ENCODE data around the gene SLC27A4. TPM values are rescaled to one million over a fixed set of nuclear protein-coding genes. Genes with fewer than 3 reads are reported as not detected.

Gene SLC27A4
- total and polyA plus RNA-seq, 2 of the 13 experiments (the other 11 are each of a cell fraction or from before 2014, with no cell fraction given) = 10.6 to 18.8 TPM

DNA sequence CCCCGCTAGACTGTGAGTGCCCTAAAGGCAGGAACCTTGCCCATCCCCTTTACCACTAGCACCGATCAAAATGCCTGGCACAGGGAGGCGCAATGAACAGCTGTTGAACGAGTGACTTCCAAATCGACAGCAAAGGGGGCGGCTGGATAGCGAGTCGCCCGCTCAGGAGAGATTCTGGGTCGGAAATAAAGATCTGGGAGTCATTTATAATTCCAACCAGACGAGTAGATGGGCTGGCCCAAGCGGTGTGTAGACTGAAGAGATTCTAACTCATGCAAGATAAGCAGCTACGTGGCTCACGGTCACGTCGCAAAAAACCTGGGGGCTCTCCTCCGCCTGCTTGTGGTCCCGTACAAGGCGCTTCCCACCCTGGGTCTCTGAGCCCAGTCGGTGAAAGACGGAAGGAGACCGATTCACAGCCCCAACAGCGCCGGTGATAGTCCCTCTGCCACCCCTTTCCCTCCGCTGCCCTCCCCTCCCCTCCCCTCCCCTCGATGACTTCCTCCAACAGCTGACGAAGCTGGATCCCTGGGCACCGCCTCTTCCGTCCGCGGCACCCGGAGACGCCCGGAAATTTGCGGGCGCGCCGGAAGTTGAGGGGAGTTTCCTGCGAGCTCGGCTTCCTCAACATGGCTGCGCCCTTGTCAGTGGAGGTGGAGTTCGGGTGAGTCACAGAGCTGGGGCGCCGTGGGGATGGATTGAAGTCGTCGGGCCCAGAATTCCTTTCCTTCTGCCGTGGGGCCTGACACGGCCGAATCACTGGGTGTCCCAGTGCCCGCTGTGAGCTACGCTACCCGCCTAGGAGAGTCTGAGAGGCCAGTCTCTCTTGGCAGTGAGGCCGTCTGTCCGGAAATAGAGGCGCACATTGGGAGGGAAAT lies 30.7 kb downstream of the SLC27A4 start, which contains the start of gene URM1 (continued):
- TF ChIP-seq, protein P1, sequence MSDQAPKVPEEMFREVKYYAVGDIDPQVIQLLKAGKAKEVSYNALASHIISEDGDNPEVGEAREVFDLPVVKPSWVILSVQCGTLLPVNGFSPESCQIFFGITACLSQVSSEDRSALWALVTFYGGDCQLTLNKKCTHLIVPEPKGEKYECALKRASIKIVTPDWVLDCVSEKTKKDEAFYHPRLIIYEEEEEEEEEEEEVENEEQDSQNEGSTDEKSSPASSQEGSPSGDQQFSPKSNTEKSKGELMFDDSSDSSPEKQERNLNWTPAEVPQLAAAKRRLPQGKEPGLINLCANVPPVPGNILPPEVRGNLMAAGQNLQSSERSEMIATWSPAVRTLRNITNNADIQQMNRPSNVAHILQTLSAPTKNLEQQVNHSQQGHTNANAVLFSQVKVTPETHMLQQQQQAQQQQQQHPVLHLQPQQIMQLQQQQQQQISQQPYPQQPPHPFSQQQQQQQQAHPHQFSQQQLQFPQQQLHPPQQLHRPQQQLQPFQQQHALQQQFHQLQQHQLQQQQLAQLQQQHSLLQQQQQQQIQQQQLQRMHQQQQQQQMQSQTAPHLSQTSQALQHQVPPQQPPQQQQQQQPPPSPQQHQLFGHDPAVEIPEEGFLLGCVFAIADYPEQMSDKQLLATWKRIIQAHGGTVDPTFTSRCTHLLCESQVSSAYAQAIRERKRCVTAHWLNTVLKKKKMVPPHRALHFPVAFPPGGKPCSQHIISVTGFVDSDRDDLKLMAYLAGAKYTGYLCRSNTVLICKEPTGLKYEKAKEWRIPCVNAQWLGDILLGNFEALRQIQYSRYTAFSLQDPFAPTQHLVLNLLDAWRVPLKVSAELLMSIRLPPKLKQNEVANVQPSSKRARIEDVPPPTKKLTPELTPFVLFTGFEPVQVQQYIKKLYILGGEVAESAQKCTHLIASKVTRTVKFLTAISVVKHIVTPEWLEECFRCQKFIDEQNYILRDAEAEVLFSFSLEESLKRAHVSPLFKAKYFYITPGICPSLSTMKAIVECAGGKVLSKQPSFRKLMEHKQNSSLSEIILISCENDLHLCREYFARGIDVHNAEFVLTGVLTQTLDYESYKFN (CRISPR knock-in tag; conservative IDR thresholded peaks at IDR 0.05) = no peak; the same call in 1 of the 2 replicates
- TF ChIP-seq PRPF4 (IDR thresholded peaks at IDR 0.05; ENCODE audit: low read depth, low read length, poor library complexity, severe bottlenecking) (no peak), MATR3 (CRISPR knock-in tag; IDR thresholded peaks at IDR 0.05) (no peak), DNMT1 (CRISPR knock-in tag; IDR thresholded peaks at IDR 0.05) (no peak), ZNF230 (CRISPR knock-in tag; IDR thresholded peaks at IDR 0.05) (no peak), NR3C1 (CRISPR knock-in tag; IDR thresholded peaks at IDR 0.05) (no peak), ZNF510 (CRISPR knock-in tag; IDR thresholded peaks at IDR 0.05; ENCODE audit: low read depth) (no peak), ZSCAN20 (CRISPR knock-in tag; IDR thresholded peaks at IDR 0.05; ENCODE audit: borderline replicate concordance) (no peak), ZNF512 (CRISPR knock-in tag; IDR thresholded peaks at IDR 0.05) (no peak), GPN1 (CRISPR knock-in tag; IDR thresholded peaks at IDR 0.05; ENCODE audit: borderline replicate concordance) (no peak)
- TF ChIP-seq, protein P2, sequence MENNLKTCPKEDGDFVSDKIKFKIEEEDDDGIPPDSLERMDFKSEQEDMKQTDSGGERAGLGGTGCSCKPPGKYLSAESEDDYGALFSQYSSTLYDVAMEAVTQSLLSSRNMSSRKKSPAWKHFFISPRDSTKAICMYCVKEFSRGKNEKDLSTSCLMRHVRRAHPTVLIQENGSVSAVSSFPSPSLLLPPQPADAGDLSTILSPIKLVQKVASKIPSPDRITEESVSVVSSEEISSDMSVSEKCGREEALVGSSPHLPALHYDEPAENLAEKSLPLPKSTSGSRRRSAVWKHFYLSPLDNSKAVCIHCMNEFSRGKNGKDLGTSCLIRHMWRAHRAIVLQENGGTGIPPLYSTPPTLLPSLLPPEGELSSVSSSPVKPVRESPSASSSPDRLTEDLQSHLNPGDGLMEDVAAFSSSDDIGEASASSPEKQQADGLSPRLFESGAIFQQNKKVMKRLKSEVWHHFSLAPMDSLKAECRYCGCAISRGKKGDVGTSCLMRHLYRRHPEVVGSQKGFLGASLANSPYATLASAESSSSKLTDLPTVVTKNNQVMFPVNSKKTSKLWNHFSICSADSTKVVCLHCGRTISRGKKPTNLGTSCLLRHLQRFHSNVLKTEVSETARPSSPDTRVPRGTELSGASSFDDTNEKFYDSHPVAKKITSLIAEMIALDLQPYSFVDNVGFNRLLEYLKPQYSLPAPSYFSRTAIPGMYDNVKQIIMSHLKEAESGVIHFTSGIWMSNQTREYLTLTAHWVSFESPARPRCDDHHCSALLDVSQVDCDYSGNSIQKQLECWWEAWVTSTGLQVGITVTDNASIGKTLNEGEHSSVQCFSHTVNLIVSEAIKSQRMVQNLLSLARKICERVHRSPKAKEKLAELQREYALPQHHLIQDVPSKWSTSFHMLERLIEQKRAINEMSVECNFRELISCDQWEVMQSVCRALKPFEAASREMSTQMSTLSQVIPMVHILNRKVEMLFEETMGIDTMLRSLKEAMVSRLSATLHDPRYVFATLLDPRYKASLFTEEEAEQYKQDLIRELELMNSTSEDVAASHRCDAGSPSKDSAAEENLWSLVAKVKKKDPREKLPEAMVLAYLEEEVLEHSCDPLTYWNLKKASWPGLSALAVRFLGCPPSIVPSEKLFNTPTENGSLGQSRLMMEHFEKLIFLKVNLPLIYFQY (CRISPR knock-in tag; IDR thresholded peaks at IDR 0.05; ENCODE audit: borderline replicate concordance) = no peak
